ENCODE data around the gene COA1.
"Not testable (repeated sequence)": the region's sequence is repeated elsewhere in the genome, so short reads cannot be mapped to it uniquely, and the experiment has no call there.

Gene COA1

GRCh38 chr7:43624156-43624555, 105.2 kb downstream of the COA1 start:
- no peak for DNase-seq

GRCh38 chr7:43621729-43622448, 107.4 kb downstream of the COA1 start:
- DNase-seq = no peak

- no peak for DNase-seq
These were observed 109.9 kb downstream of the COA1 start for GRCh38 chr7:43619213-43620012.

GRCh38 chr7:43618073-43618472, 111.2 kb downstream of the COA1 start:
- no peak for DNase-seq

- no peak for DNase-seq
These were observed 112.3 kb downstream of the COA1 start for GRCh38 chr7:43616977-43617376.

GRCh38 chr7:43615558-43616145, 113.7 kb downstream of the COA1 start:
- DNase-seq = no peak

GRCh38 chr7:43612599-43613589, 116.4 kb downstream of the COA1 start:
- DNase-seq = no peak

GRCh38 chr7:43612128-43612527, 117.2 kb downstream of the COA1 start:
- DNase-seq = no peak

GRCh38 chr7:43609097-43609496, 120.2 kb downstream of the COA1 start:
- DNase-seq = no peak

- DNase-seq = no peak
These were observed 125.1 kb downstream of the COA1 start for GRCh38 chr7:43604251-43604650.

GRCh38 chr7:43602256-43602655, 127.1 kb downstream of the COA1 start:
- DNase-seq = no peak

- no peak for DNase-seq
These were observed 129.3 kb downstream of the COA1 start for GRCh38 chr7:43600056-43600455.

GRCh38 chr7:43596426-43596825, 132.9 kb downstream of the COA1 start:
- not testable (repeated sequence) for DNase-seq

GRCh38 chr7:43594020-43594419, 135.3 kb downstream of the COA1 start:
- no peak for DNase-seq

GRCh38 chr7:43593010-43593409, 136.3 kb downstream of the COA1 start:
- DNase-seq = no peak

GRCh38 chr7:43592326-43592725, 137.0 kb downstream of the COA1 start:
- DNase-seq = no peak

GRCh38 chr7:43591558-43592180, 137.7 kb downstream of the COA1 start:
- no peak for DNase-seq

- DNase-seq = no peak
These were observed 138.3 kb downstream of the COA1 start for GRCh38 chr7:43590862-43591557.

GRCh38 chr7:43589728-43590127, 139.6 kb downstream of the COA1 start:
- no peak for DNase-seq

All from NCI-H2107 (cell line).